Measurements from ENCODE around the gene CFAP157.

DNA sequence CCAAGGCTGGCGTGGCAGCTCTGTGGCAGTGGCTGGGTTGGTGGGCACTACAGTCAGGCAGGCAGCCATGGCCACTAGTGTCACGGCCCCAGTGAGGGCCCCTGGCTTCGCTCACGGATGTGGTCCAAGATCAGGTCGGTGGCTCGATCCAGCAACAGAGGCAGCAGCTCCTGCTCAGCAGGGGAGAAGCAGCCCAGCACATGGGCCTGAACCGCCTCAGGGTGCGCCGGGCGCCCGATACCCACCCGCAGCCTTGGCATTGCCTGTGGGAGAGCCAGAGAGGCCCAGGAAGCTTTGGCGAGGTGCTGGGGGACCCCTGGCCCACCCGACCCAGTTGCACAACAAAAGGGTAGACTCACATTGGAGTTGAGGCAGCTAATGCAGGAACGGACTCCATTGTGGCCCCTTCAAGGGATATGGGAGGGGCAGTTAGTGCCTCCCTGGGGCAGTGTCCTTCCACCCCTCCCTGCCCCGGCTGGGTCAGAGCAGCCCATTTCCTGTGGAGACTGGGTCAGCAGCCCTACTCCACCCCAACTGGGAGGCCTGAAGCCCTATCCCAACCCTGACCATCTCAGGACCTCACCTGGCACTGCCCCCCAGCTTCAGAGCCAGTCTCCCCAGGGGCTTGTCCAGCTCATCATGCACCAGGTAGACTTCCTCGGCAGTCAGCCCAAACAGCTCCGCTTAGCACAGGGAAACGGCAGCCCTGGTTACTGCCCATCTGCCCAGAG is 7.4 kb downstream of the CFAP157 start:
- TF ChIP-seq, protein P1, sequence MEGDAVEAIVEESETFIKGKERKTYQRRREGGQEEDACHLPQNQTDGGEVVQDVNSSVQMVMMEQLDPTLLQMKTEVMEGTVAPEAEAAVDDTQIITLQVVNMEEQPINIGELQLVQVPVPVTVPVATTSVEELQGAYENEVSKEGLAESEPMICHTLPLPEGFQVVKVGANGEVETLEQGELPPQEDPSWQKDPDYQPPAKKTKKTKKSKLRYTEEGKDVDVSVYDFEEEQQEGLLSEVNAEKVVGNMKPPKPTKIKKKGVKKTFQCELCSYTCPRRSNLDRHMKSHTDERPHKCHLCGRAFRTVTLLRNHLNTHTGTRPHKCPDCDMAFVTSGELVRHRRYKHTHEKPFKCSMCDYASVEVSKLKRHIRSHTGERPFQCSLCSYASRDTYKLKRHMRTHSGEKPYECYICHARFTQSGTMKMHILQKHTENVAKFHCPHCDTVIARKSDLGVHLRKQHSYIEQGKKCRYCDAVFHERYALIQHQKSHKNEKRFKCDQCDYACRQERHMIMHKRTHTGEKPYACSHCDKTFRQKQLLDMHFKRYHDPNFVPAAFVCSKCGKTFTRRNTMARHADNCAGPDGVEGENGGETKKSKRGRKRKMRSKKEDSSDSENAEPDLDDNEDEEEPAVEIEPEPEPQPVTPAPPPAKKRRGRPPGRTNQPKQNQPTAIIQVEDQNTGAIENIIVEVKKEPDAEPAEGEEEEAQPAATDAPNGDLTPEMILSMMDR (IDR thresholded peaks at IDR 0.05) = no peak
- TF ChIP-seq POLR2A (IDR thresholded peaks at IDR 0.05) = no peak

All from Peyer's patch (tissue), 4 donors.